Bone marrow (tissue), 2 donors: ENCODE measurements around the gene LAD1.

Source experiments
- DNase-seq, 2 donors: peaks; one replicate each; lab custom pipeline; 2025; lab: John Stamatoyannopoulos, UW

Gene LAD1

DNA sequence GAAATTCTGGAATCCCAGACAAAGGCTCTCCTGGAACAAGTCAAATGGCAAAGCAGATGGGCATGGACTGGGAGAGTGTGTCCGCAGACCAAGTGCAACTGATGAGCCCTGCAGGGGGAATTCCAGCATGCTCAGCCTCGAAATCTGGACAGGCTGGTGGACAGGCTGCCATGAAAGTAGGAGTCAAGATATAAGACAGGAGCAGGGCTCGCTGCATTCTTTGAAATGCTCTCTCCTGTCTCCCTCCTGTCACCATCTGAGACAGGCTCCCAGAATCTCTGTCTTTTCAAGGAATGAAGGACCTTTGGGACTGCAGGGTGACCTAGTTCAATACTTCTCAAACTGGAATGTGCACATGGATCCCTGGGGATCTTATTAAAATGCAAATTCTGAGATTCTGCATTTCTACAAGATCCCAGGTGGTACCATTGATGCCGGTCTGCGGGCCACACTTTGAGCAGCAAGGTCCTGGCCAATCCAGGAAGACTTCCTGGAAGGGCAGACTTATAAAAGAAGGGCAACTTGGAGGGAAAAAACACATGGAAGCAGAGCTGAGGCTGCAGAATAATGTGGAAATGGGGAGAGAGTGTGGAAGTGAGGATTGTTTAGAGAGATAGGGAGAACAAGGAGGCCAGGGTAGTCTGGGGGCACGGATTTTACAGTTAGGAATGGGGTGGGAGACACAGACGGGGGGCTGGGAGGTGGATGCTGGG, 51.5 kb downstream of the LAD1 start:
- DNase-seq = no peak

DNA sequence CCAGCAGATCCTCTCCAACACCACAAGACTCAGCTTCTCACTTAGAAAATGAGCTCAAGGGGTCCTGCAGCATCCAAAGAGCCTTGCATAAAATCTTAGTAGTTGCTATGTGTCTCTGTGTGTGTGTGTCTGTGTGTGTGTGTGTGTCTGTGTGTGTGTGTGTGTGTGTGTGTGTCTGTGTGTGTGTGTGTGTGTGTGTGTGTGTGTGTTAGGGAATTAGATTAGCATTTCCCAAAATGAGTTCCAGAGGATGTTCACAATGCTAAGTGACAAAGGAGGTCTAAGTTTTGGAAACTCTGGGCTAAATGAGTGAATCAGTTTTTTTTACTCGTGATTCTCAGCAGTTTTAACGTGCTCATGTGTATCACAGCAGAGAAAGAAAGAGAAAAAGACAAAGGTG, 52.1 kb downstream of the LAD1 start:
- no peak for DNase-seq

DNA sequence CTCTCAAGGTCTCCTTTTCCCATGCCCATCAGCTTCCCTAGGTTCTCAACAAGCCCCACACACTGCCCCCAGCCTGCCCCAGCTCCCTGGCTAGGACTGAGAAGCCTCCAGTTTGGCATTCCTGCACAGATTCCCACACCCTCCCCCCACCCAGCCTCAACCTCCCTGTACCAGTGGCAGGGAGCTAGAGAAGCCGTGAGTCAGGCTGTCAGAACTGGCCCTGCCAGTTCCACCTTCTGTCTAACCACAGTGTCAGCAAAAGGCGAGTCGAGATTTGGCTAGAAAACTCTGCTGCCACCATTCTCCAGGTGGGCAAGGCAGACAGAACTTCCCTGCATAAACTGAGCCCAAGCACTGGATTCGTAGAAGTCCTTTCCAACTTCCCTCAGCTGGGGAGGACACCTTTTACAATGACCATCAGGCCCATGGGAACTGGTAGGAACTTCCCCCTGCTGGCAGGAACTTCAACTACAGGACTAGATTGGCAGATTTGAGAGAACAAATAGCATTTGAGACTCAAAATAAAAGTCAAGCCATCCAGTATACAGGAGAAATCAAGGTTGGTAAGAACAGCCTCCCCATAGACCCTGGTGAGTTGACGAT, 52.7 kb downstream of the LAD1 start:
- DNase-seq = no peak

GRCh38 chr1:201345081-201345355, 54.1 kb downstream of the LAD1 start:
- no peak for DNase-seq

DNA sequence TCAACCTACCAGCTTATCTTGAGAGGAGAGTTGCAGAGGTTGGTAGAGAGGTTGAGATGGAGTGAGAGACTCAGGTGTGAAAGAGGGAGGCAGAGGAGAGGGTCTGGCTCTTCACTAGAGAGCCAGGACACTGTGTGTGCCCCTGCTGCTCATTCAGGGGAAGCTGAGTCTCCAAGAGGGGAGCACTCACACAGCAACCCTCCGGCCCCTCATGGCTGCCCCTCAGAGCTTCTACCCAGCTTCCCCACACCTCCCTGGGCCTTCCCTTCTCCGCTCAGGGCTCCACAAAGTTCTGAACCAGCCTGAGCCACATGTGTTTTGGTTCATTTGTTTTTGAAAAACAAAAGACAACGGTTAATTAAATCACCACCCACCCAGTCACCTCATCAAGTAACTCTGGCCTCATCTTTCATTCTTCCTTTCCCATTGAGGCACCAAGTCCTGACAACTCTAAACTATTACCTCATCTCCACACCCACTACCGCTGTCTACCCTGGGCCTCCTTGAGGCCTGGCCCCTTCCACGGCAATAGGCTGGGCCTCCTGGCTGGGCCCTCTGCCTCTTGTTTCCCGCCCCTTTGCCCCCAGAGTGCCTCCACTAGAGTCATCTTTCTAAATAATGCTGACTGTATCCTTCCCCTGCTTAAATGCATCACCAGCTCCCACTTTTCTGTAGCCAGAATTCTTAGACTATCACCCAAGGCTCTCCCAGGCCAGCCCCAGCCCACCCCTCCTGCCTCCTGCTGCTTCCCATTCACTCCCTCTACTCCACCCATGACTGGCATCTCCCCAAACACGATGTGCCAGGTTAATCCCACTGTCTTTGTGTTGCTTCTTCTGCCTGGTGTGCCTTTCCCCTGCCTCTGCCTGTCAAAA, 54.7 kb downstream of the LAD1 start:
- no peak for DNase-seq

DNA sequence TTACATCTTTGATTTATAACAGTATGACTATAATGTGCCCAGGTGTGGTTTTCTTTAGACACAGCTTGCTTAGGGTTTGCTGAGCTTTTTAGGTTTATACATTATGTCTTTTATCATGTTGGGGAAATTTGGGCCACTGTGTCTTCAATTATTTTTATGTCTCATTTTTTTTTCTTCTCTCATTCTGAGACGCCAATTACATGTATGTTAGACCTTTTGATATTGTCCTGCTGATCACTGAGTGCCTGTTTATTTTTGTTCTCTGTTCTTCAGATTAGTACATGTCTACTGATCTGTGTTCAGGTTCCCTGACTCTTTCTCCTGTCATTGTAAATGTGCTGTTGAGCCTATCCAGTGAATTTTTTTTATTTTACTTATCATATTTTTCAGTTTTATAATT, 57.7 kb downstream of the LAD1 start:
- no peak for DNase-seq

DNA sequence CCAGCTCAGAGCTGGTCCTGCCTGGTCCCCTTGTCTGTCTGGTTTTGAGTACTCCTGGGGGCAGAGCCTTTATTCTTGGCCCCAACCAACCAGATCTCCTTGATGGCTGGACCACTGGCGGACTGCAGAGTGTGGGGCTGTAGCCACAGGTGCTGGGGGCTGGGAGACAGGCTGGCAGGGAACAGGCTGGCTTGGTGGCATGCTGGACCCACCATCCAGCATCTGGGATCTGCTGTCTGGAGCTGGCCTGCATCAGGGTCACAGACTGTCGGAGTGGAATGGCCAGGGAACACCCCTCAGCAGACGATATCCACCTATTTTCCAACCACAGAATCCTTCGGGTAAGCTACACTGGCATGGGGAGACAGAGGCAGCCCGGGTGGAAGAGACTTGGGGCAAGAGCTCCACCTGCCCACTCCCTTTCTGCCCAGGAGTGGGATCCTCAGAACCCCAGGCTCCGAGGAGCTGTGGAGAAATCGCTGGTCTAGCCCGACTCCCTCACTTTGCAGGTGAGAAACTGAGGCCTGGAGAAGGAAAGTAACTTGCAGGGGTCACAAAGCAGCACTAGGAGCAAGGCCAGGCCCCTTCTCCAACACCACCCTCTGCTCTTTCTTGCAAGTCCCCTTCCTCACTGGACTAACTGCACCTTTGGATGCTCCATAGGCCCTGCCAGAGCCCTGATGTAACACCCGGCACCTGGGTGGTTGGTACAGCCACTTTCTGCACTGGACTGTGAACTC, 62.2 kb downstream of the LAD1 start:
- DNase-seq = no peak

GRCh38 chr1:201335901-201336300, 63.2 kb downstream of the LAD1 start:
- no peak for DNase-seq

- no peak for DNase-seq
Observed at GRCh38 chr1:201335174-201335870, 63.8 kb downstream of the LAD1 start.

GRCh38 chr1:201334325-201335173, 64.6 kb downstream of the LAD1 start:
- no peak for DNase-seq

- DNase-seq = no peak
Observed at GRCh38 chr1:201332616-201333335, 66.3 kb downstream of the LAD1 start.

DNA sequence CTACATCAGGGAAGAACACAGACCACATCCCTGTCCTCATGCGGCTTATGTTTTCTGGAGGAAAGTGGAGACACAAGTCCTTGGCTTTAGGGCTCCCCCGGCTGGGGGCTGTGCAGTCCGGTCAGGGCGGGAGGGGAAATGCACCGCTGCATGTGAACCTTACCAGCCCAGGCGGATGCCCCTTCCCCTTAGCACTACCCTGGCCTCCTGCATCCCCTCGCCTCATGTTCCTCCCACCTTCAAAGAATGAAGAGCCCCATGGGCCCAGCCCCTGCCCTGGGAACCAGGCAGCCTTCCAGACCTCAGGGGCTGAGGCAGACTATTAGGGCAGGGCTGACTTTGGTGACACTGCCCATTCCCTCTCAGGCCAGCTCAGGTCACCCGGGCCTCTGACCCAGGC, 67.1 kb downstream of the LAD1 start:
- no peak for DNase-seq

DNA sequence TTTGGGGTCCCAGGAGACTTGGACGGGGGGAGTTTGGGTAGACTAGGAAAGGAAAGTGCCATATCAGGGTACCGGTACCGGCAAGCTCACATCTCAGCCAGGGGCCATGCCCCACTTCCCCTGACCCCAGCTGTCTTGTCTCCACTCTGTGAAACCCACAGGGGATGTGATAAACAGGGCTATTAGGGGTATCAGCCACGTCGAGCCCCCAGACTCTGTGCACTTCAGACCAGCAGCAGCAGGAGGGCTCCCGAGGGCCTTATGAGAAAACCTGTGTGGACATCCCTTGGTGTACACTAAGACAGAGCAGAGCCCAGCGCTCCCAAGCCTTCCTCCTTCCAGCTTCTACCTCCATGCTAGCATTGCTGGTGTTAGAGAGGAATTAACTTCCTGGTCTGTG, 68.0 kb downstream of the LAD1 start:
- no peak for DNase-seq
